ENCODE data around the gene CD6. TPM values are rescaled to one million over a fixed set of nuclear protein-coding genes. Genes with fewer than 3 reads are reported as not detected.

CD6 gene
- total RNA-seq, 2 donors from 2014 or later: 3.0 to 3.8 TPM

DNA sequence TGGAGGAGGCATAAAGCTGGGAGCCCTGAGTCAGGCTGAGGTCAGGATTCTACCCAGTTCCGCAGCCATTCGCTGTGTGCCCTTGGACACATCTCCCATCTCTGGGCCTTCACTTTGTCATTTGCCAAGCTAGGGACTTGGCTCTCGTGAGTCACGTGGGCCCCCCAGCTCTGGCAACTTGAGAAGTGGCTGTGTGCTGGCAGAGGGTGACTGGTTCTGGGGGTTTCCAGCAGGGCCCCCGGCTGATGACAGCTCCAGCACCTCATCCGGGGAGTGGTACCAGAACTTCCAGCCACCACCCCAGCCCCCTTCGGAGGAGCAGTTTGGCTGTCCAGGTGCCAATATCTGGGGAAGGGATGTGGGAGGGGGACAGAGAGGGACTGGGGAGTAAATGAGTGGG, 46.6 kb downstream of the CD6 start:
- no peak overlapping the region for H3K9ac ChIP-seq (ENCODE audit: low read depth in 2 of 2, low read length in 2 of 2)
- DNase-seq: no peak
- no peak overlapping the region for H3K4me3 ChIP-seq
- no peak overlapping the region for H3K27ac ChIP-seq
- H3K4me1 ChIP-seq: no peaks in the 10 kb centered on the region
- TF ChIP-seq, protein P1, sequence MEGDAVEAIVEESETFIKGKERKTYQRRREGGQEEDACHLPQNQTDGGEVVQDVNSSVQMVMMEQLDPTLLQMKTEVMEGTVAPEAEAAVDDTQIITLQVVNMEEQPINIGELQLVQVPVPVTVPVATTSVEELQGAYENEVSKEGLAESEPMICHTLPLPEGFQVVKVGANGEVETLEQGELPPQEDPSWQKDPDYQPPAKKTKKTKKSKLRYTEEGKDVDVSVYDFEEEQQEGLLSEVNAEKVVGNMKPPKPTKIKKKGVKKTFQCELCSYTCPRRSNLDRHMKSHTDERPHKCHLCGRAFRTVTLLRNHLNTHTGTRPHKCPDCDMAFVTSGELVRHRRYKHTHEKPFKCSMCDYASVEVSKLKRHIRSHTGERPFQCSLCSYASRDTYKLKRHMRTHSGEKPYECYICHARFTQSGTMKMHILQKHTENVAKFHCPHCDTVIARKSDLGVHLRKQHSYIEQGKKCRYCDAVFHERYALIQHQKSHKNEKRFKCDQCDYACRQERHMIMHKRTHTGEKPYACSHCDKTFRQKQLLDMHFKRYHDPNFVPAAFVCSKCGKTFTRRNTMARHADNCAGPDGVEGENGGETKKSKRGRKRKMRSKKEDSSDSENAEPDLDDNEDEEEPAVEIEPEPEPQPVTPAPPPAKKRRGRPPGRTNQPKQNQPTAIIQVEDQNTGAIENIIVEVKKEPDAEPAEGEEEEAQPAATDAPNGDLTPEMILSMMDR (IDR thresholded peaks at IDR 0.05): no peak
- intact Hi-C loops (cut with DNase I): no loop called here
- no peaks in the 10 kb centered on the region for H3K27me3 ChIP-seq
- no peaks in the 10 kb centered on the region for H3K9me3 ChIP-seq
- H3K36me3 ChIP-seq: no peaks in the 10 kb centered on the region

DNA sequence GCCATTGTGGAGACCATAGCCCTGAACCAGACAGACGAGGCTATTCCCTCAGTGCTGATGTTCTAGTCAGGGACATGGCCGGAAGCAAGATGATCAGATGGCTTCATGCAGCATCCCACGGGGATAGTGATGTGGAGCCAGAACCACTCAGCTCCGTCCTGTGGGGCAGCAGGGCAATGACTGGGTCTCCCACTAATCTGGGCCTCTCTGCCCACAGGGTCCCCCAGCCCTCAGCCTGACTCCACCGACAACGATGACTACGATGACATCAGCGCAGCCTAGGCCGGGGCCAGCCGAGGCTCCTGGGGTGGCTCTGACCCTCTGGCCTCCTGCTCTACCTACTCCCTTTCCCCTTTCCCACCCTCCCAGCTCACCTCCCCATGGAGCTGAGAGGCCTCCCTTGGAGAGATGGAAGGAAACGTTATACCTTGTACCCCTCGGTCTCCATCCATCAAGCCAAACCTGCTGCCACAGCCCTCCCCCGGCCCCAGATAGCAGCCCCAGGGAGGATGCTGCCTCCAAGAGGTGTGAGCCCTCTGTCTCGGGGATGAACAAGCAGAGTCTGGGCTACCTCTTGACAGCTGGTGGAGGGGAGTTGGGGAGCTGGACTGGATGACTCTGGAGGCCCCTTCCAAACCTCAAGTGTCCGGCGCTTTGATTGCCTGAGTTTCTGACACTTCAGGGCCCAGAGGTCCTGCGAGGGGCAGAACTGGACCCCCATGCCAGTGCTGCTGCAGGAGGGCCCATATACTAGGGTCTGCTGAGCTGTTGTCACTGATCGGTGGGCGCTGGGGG, 47.8 kb downstream of the CD6 start:
- no peak overlapping the region for H3K4me3 ChIP-seq
- H3K9me3 ChIP-seq: no peaks in the 10 kb centered on the region
- intact Hi-C loops (cut with DNase I): no loop called here
- H3K36me3 ChIP-seq: no peaks in the 10 kb centered on the region
- DNase-seq: no peak
- no peak overlapping the region for H3K9ac ChIP-seq (ENCODE audit: low read depth in 2 of 2, low read length in 2 of 2)
- H3K27me3 ChIP-seq: no peaks in the 10 kb centered on the region
- H3K27ac ChIP-seq: no peak overlapping the region
- no peaks in the 10 kb centered on the region for H3K4me1 ChIP-seq
- TF ChIP-seq, protein P1 (IDR thresholded peaks at IDR 0.05): no peak

DNA sequence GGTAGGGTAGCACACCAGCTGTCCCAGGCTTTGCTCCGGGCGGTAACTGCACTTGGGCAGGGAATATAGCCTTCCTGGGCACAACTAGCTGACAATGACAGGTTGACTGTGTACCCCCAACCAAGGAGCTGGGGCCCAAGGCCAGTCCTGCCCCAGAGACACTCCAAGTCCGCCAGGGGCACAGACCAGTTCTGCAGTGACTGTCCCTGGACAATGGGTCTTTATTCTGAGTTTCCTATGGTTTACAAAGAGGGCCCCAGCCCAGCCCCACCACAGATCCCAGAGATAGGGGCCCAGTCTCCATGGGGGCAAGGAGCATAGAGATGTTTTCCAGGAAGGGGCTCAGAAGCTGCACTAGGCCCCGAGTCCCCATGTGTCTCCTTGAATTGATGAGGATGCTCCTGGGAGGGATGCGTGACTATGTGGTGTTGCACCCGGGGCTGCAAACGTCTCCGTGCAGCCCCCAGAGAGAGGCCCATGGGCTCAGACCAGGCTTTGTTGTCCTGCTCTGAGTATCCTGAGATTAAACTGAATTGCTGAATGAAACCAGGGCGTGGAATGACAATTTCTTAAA, 48.4 kb downstream of the CD6 start:
- no peak for DNase-seq
- intact Hi-C loops (cut with DNase I): no loop called here
- H3K27ac ChIP-seq: no peak overlapping the region
- H3K4me3 ChIP-seq: no peak overlapping the region
- H3K9me3 ChIP-seq: no peaks in the 10 kb centered on the region
- TF ChIP-seq, protein P1 (IDR thresholded peaks at IDR 0.05): no peak
- H3K4me1 ChIP-seq: no peaks in the 10 kb centered on the region
- no peaks in the 10 kb centered on the region for H3K36me3 ChIP-seq
- no peaks in the 10 kb centered on the region for H3K27me3 ChIP-seq
- no peak overlapping the region for H3K9ac ChIP-seq (ENCODE audit: low read depth in 2 of 2, low read length in 2 of 2)

DNA sequence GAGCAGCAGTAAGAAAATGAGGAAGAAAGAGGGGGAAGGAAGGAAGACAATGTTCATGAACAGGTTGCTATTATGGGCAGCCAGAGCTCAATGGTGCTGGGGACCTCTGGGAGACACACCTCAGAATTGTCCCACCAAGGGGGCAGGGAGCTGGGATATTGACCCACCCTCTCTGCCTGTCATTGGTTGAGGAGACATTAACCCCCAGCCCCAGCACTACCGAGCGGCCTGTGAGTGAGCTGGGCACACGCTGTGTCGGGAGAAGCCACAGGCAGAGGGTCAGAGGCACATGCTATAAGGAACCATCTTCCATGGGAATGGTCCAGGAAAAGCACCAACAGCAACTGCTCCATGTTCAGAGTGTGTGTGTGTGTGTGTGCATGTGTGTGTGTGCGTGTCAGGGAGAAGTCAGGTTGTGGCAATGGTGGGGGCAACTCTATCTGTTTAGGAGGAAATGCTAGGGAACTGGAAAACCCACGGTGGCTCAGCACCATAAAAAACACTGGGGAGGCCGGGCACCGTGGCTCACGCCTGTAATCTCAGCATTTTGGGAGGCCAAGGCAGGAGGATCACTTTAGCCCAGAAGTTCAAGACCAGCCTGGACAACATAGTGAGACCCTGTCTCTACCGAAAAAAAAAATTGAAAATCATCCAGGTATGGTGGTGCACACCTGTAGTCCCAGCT, 49.2 kb downstream of the CD6 start:
- Histone ChIP-seq H3K27ac (no peak overlapping the region), H3K27me3 (no peaks in the 10 kb centered on the region), H3K36me3 (no peaks in the 10 kb centered on the region), H3K9ac (ENCODE audit: low read depth in 2 of 2, low read length in 2 of 2) (no peak overlapping the region), H3K4me3 (no peak overlapping the region), H3K4me1 (no peaks in the 10 kb centered on the region), H3K9me3 (no peaks in the 10 kb centered on the region)
- intact Hi-C loops (cut with DNase I): no loop called here
- no peak for DNase-seq
- TF ChIP-seq, protein P1 (IDR thresholded peaks at IDR 0.05): no peak

DNA sequence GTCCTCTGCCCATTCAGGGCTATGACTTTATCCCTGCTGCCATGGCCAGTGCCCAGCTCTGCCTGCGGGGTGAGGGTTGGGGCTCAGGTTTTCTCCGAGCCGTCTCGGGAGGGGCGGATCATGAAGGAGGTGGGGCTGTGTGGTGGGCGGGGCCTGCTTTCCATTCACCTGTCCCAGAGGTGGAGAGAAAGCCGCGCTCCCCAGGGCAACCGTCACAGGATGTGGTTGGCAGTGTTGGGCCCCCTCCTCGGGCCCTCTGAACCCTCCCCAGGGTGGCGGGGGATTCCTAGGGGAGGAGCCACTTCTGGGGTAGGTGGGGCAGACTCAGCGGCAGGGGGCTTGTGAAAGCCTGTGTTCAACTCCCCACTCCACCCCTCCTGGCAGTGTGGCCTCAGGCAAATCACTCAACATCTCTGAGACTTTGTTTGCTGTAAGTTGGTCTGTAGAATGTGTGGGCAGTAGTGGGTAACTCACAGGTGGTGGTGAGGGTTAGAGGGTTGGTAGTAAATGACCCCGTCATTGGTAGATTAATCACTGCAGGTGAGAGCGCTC, 50.3 kb downstream of the CD6 start:
- intact Hi-C loops (cut with DNase I): no loop called here
- DNase-seq: peak; percentile 77
- H3K9ac ChIP-seq (ENCODE audit: low read depth in 2 of 2, low read length in 2 of 2): no peak overlapping the region
- no peak overlapping the region for H3K4me3 ChIP-seq
- no peaks in the 10 kb centered on the region for H3K4me1 ChIP-seq
- H3K27ac ChIP-seq: no peak overlapping the region
- no peaks in the 10 kb centered on the region for H3K27me3 ChIP-seq
- no peaks in the 10 kb centered on the region for H3K36me3 ChIP-seq
- TF ChIP-seq, protein P1 (IDR thresholded peaks at IDR 0.05): no peak
- no peaks in the 10 kb centered on the region for H3K9me3 ChIP-seq

Data from colonic mucosa (tissue), 4 donors.